ENCODE measurements around the gene ATP11A.

ATP11A gene

GRCh38 chr13:112842931-112843391 lies 153.1 kb downstream of the ATP11A start:
- Histone ChIP-seq H3K36me3 (replicated peaks; ENCODE audit: low read depth, low read length) (peaks cover 55% of the 10 kb centered on the region), H3K4me1 (ENCODE audit: low read length) (peaks cover 5% of the 10 kb centered on the region; the same call in 1 of the 2 replicates), H3K79me2 (ENCODE audit: low read length) (no peaks in the 10 kb centered on the region), H3K9ac (ENCODE audit: low read length) (no peak overlapping the region), H3K27ac (ENCODE audit: low read length) (no peak overlapping the region), H3K9me3 (ENCODE audit: insufficient read depth, low read length) (no peaks in the 10 kb centered on the region), H3K4me3 (ENCODE audit: low read length) (no peak overlapping the region), H4K20me1 (ENCODE audit: insufficient read depth, low read length) (0 out of 2 replicates have a peak, but pooled peaks cover 3% of the 10 kb centered on the region), H3K4me2 (ENCODE audit: low read length) (no peak overlapping the region), H3K27me3 (ENCODE audit: low read depth, low read length) (no peaks in the 10 kb centered on the region), H2AFZ (ENCODE audit: low read depth, low read length) (no peak overlapping the region)
- TF ChIP-seq EZH2phosphoT487 (IDR thresholded peaks at IDR 0.05; ENCODE audit: low read depth), result no peak
- TF ChIP-seq CTCF (IDR thresholded peaks at IDR 0.05; ENCODE audit: low read depth, low read length), result no peak

GRCh38 chr13:112843392-112844111 lies 153.7 kb downstream of the ATP11A start:
- TF ChIP-seq CTCF (IDR thresholded peaks at IDR 0.05; ENCODE audit: low read depth, low read length) (no peak), EZH2phosphoT487 (IDR thresholded peaks at IDR 0.05; ENCODE audit: low read depth) (no peak)
- Histone ChIP-seq H3K4me3 (ENCODE audit: low read length) (no peak overlapping the region), H3K36me3 (replicated peaks; ENCODE audit: low read depth, low read length) (peaks cover 56% of the 10 kb centered on the region), H3K4me1 (ENCODE audit: low read length) (peaks cover 9% of the 10 kb centered on the region), H3K4me2 (ENCODE audit: low read length) (no peak overlapping the region), H4K20me1 (ENCODE audit: insufficient read depth, low read length) (0 out of 2 replicates have a peak, but pooled peaks cover 3% of the 10 kb centered on the region), H3K27me3 (ENCODE audit: low read depth, low read length) (no peaks in the 10 kb centered on the region), H3K9me3 (ENCODE audit: insufficient read depth, low read length) (no peaks in the 10 kb centered on the region), H3K79me2 (ENCODE audit: low read length) (no peaks in the 10 kb centered on the region), H3K9ac (ENCODE audit: low read length) (no peak overlapping the region), H3K27ac (ENCODE audit: low read length) (no peak overlapping the region), H2AFZ (ENCODE audit: low read depth, low read length) (no peak overlapping the region)

DNA sequence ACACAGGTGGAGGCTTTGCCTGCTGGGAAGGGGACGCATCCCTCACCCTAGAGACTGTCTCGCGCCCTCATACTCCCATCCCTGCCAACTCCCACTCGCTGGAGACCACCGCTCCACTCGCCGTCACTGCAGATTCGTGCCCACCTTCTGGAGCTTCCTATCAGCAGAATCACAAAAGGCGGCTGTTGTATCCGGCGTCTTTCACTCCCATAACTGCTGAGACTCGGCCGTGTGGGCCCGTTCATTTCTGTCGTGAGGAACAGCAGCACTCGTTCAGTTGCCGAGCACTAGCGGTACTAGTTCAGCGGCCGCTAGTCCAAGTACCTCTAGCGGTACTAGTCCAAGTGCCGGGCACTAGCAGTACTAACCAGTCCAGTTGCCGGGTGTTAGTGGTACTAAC lies 154.6 kb downstream of the ATP11A start:
- no peaks in the 10 kb centered on the region for H3K9me3 ChIP-seq (ENCODE audit: insufficient read depth, low read length)
- no peak overlapping the region for H2AFZ ChIP-seq (ENCODE audit: low read depth, low read length)
- peaks cover 16% of the 10 kb centered on the region for H3K4me1 ChIP-seq (ENCODE audit: low read length)
- no peak overlapping the region for H3K4me3 ChIP-seq (ENCODE audit: low read length)
- no peak overlapping the region for H3K27ac ChIP-seq (ENCODE audit: low read length)
- H3K27me3 ChIP-seq (ENCODE audit: low read depth, low read length), result no peaks in the 10 kb centered on the region
- no peak overlapping the region for H3K4me2 ChIP-seq (ENCODE audit: low read length)
- no peaks in the 10 kb centered on the region for H3K79me2 ChIP-seq (ENCODE audit: low read length)
- 0 out of 2 replicates have a peak, but pooled peaks cover 2% of the 10 kb centered on the region for H4K20me1 ChIP-seq (ENCODE audit: insufficient read depth, low read length)
- H3K36me3 ChIP-seq (replicated peaks; ENCODE audit: low read depth, low read length), result peaks cover 49% of the 10 kb centered on the region
- H3K9ac ChIP-seq (ENCODE audit: low read length), result no peak overlapping the region
- TF ChIP-seq CTCF (IDR thresholded peaks at IDR 0.05; ENCODE audit: low read depth, low read length) (no peak), EZH2phosphoT487 (IDR thresholded peaks at IDR 0.05; ENCODE audit: low read depth) (no peak)

DNA sequence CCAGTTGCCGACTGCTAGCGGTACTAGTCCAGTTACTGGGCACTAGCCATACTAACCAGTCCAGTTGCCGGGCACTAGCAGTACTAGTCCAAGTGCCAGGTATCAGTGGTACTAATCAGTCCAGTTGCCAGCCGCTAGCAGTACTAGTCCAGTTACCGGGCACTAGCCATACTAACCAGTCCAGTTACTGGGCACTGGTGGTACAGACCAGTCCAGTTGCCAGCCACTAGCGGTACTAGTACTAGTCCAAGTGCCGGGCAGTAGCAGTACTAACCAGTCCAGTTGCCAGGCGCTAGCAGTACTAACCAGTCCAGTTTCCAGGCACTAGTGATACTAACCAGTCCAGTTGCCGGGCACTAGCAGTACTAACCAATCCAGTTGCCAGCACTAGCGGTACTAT lies 155.0 kb downstream of the ATP11A start:
- no peaks in the 10 kb centered on the region for H3K27me3 ChIP-seq (ENCODE audit: low read depth, low read length)
- H4K20me1 ChIP-seq (ENCODE audit: insufficient read depth, low read length), result no peaks in the 10 kb centered on the region
- no peaks in the 10 kb centered on the region for H3K9me3 ChIP-seq (ENCODE audit: insufficient read depth, low read length)
- no peak overlapping the region for H2AFZ ChIP-seq (ENCODE audit: low read depth, low read length)
- H3K9ac ChIP-seq (ENCODE audit: low read length), result no peak overlapping the region
- H3K27ac ChIP-seq (ENCODE audit: low read length), result no peak overlapping the region
- peaks cover 21% of the 10 kb centered on the region for H3K4me1 ChIP-seq (ENCODE audit: low read length)
- TF ChIP-seq EZH2phosphoT487 (IDR thresholded peaks at IDR 0.05; ENCODE audit: low read depth), result no peak
- no peak for TF ChIP-seq CTCF (IDR thresholded peaks at IDR 0.05; ENCODE audit: low read depth, low read length)
- H3K79me2 ChIP-seq (ENCODE audit: low read length), result no peaks in the 10 kb centered on the region
- no peak overlapping the region for H3K4me3 ChIP-seq (ENCODE audit: low read length)
- no peak overlapping the region for H3K4me2 ChIP-seq (ENCODE audit: low read length)
- H3K36me3 ChIP-seq (replicated peaks; ENCODE audit: low read depth, low read length), result peaks cover 49% of the 10 kb centered on the region
